Measurements from ENCODE around the gene MCM6.

- TF ChIP-seq CTCF (conservative IDR thresholded peaks at IDR 0.05; ENCODE audit: low read depth, low read length) (no peak), EZH2 (IDR thresholded peaks at IDR 0.05; ENCODE audit: borderline replicate concordance, low read depth, low read length, poor library complexity, severe bottlenecking) (no peak)
These were observed 28.2 kb upstream of the MCM6 start for GRCh38 chr2:135904341-135904989.

All from A673 (cell line).